Measurements from ENCODE around the gene TMEM9.
"Not testable (repeated sequence)": the region's sequence is repeated elsewhere in the genome, so short reads cannot be mapped to it uniquely, and the experiment has no call there.

The TMEM9 gene

GRCh38 chr1:201172999-201173610, 18.8 kb upstream of the TMEM9 start:
- no peak for FAIRE-seq

- no peak for FAIRE-seq
Measured at GRCh38 chr1:201172326-201172725, 18.1 kb upstream of the TMEM9 start.

- FAIRE-seq: no peak
Measured at GRCh38 chr1:201171063-201172036, 17.1 kb upstream of the TMEM9 start.

DNA sequence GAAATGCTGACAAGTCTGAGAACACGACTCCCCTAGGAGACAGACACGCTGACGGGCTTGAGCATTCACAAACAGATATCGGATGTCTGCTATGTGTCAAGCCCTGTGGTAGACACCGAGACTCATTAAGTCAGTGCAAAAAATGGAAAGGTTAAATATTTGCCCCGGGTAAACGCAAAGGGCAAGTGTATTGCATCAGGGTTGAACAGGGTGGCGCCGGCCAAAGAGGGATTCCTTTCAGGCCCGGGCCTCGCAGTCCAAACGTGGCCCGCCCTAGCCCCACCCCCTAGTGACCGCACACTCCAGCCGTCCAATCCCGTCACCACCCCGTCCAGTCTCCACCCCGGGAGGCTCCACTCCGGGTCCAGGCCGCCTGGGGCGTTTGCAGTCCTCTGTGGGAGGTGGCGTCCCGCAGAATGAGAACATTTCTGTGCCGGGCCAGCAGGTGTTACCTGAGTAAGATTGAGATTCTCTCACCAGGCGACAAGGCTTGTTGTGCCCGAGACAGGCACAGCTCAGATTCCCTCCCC, 16.3 kb upstream of the TMEM9 start:
- no peak for FAIRE-seq

DNA sequence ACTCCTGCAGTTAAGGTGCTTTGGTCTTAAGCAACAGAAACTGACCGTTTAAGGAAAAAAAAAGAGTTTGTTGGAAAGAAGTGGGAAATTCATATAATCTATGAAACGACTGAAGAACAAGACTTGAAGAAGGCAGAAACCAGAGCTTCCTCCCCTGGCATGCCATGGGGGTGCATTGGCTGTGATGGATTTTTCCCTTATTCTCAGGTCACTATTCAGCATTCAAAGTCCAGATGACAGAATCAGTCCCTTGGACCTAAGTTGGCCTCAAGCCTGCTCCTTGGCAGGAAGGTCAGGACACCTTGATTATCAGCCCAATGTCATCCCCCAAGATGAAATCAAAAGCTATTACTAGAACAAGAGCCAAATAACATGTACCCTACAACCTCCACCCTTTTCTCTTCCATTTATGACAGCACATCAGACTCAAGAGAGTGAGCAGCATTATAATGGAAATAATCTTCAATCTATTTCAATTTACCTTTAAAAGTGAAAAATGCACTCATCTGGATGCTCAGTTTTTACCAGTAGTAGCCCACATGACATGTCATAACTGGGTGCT, 15.8 kb upstream of the TMEM9 start:
- FAIRE-seq: no peak

- FAIRE-seq: no peak
Measured at GRCh38 chr1:201169203-201169602, 14.9 kb upstream of the TMEM9 start.

DNA sequence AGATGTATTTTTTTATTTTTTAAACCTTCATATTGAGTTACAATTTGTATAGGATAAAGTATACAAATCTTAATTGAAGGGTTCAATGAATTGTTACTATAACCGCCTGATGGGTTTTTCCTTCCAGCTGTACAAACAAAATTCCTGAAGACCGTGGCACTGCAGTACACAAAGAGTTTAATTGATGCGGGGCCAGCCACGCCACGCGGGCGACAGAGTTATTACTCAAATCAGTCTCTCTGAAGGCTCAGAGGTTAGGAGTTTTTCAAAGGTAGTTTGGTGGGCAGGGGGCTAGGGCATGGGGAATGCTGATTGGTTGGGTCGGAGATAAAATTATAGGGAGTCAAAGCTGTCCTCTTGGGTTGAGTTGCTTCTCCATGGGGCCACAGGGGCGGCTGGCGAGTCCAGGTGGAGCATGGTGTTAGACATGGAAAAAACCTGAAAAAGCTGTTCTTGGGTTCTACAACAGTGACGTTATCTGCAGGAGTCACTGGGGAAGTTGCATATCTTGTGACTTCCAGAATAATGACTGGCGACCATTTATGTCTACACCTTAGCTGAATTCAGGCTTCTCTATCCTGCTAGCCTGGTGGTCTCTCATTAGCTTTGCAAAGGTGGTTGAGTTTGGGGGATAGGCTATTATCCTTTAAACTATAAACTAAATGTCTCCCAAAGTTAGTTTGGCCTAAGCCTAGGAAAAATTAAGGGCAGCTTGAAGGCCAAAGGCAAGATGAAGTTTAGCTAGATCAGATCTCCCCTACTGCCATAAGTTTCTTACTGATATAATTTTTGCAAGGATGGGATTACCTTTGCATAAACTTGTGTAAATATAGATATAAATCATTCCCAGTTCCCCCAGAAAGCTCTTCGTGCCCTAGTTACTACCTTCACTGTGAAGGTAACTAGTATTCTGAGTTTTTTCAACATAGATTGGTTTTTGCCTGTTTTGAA, 13.0 kb upstream of the TMEM9 start:
- FAIRE-seq: no peak

GRCh38 chr1:201164645-201165044, 10.4 kb upstream of the TMEM9 start:
- no peak for FAIRE-seq

- no peak for FAIRE-seq
Measured at GRCh38 chr1:201163707-201164106, 9.4 kb upstream of the TMEM9 start.

DNA sequence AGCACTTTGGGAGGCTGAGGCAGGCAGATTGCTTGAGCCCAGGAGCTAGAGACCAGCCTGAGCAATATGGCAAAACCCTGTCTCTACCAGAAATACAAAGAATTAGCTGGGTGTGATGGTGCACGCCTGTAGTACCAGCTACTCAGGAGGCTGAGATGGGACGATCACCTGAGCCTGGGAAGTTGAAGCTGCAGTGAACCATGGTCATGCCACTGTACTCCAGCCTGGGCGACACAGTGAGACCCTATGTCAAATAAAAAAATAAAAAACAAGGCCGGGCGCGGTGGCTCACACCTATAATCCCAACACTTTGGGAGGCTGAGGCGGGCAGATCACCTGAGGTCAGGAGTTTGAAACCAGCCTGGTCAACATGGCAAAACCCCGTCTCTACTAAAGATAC, 8.8 kb upstream of the TMEM9 start:
- FAIRE-seq: not testable (repeated sequence)

DNA sequence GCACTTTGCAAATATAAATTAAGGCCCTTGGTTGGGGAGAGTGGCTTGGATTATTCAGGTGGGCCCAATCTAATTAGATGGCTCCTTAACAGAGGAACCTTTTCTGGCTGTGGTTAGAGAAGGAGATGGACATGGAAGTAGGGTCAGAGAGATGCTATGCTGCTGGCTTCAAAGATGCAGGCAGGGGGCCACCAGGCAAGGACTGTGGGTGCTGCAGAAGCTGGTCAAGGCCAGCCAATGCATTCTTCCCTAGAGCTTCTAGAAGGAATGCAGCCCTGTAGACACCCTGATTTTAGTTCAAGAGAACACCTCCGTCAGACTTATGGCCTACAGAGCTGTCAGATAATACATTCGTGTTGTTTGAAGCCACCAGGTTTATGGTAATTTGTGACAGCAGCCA, 3.7 kb upstream of the TMEM9 start:
- no peak for FAIRE-seq

- FAIRE-seq: no peak
Measured at GRCh38 chr1:201156819-201157218, 2.5 kb upstream of the TMEM9 start.

DNA sequence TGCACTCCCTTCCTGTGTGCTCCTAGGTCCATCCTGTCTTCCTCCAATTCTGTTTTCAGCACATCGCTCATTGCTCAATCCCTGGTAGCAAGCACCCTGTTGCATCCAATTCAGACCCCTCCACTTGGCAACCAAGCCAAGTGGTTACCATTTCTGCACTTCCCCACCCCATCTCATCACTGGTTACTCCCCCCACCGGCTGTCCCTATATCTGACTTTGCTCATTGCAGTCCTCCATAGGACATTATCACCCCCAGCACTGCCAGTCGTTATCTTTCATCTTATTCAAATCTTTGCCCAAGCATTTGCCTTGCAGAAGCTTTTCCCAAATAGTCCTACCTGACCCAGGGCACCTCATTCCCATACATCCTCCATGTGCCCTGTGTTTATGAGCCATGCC, 2.1 kb upstream of the TMEM9 start:
- no peak for FAIRE-seq

DNA sequence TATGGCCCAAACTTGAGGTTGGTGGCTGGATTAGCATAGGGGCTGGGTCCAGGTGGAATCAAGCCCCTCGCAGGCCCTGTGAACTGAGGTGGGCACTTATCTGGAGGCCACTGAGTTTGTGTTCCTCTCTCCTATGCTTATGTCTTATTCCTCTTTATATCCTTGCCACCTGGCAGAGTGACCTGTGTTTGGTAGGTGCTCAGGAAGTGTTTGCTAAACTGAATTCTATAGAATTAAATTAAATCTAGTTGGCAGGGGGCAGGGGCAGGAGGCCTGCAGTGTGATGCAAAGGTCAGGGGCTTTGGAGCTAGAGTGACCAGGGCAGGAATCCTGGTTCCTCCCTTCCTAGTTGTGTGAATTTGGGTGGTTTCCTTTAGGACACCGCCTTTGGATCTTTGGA, 1.1 kb upstream of the TMEM9 start:
- FAIRE-seq: no peak

GRCh38 chr1:201153474-201154388, 543 bp downstream of the TMEM9 start:
- FAIRE-seq: no peak

DNA sequence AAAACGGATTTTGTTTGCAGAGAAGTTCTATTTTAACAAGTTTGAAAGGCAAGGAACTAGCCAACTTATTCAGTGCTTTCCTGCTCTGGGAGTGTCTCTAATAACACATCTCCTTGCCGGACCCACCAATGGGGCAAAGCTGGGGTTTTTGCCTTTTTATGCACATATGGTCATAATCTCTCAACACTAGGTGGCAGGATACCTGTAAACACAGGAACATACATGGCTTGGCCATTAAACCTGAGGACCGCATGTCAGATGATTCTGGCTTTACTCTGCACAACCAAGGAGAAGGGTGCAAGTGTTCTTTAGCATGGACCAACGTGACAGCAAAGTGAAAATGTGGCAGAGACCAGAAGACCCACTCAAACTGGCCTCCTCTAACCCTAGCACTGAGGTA, 4.9 kb downstream of the TMEM9 start:
- FAIRE-seq: no peak

DNA sequence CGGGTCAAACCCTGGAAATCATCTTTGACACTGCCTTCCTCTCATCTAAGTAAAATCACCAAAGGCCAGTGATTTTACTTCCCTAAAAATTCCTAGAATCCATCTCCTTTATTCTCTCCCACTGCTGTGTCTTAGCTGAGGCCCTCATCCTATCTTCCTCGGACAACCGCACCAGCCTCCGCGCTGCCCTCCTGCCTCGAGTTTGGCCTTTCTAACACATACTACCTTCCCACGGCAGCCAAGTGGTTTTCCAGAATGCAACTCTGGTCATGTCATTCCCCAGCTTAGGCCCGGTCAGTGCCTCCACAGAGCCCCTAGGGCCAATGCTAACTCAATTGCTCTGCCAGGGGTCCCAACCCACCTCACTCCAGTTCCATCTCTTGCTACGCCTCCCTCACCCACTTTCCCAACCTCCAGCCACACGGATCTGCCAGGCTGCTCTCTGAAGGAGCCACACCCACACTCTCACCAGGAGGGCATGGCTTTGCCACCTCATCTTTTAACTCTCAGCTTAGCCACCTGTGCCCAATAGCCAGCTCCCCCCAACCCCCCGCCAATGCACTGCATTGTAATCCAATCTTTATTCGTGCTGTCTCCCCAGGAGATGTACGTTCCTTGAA, 6.8 kb downstream of the TMEM9 start:
- no peak for FAIRE-seq

DNA sequence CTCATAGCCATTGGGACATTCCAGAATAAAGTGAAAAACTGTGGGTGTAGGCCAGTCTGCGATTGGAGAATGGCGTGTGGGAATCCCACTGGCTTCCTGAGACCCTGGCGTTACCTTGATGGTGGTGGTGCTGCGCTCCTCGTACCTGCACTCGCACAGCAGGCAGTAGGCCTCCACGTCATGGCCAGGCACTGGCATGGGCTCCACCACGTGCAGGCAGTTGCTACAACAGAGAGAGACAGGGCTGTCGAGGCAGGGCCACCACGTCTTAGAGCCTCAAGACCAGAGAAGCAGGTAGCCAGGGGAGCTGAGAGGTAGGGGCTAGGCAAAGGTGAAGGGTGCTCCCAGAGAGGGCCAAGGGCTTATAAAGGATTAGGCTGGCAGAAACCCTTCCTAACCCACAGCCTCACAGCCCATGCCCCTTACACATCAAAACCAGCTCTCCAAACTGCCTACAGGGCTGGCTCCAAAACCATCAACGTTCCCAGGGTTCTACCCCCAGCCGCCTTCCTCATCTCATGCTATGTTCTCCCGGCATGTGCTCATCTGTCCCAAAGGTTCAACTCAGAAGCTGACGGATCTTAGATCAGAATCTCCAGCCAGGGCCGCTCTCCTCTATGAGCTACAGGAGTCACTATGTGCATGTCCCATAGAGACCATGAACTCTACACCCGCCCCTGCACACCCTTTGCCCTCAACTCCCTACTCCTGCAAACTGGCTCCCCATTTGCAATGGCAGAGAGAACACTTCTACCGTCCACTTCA, 7.5 kb downstream of the TMEM9 start:
- no peak for FAIRE-seq

DNA sequence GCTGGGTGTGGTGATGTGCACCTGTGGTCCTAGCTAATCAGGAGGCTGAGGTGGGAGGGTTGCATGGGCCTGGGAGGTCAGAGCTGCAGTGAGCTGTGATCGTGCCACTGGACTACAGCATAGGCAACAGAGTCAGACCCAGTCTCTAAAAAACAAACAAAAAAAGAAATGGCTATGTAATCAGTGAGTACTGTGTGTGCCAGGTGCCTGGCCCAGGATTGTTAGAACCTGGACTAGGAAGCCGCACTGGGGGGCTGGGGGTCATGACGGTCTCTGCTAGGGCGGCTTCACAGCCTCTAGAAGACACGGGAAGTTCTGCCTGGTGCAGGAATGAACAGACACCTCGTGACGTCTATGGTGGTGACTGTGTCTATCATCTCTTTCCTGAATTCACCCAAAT, 8.5 kb downstream of the TMEM9 start:
- no peak for FAIRE-seq

- no peak for FAIRE-seq
Measured at GRCh38 chr1:201145132-201145531, 9.1 kb downstream of the TMEM9 start.

Measured in A204.1 (cell line).